Adrenal gland (tissue), 5 donors: Measurements from ENCODE around the gene EEF1AKMT1.

Experiments used
- CTCF ChIP-seq, 6 experiments: fragments of 450-650 bp in 4 of 6; fragments of 200-600 bp in 2 of 6; sonication (generic) in 1 of 6; IDR thresholded peaks; 1 replicate in 5 of 6; 2 replicates in 1 of 6; pipeline versions ENCODE4 v1.5.1 to v1.8.0; 2016 to 2021; ENCODE audit warnings: antibody characterized with exemption in 6 of 6, mild to moderate bottlenecking in 2 of 6, moderate library complexity in 1 of 6
- POLR2A ChIP-seq, 2 donors: fragments of 450-650 bp; IDR thresholded peaks; one replicate each; pipeline ENCODE4 v1.6.1; 2017; ENCODE audit warnings: antibody characterized with exemption in 2 of 2, mild to moderate bottlenecking in 2 of 2, moderate library complexity in 1 of 2
- donor health status: DM: no; HTN: no; CAD: no.

DNA sequence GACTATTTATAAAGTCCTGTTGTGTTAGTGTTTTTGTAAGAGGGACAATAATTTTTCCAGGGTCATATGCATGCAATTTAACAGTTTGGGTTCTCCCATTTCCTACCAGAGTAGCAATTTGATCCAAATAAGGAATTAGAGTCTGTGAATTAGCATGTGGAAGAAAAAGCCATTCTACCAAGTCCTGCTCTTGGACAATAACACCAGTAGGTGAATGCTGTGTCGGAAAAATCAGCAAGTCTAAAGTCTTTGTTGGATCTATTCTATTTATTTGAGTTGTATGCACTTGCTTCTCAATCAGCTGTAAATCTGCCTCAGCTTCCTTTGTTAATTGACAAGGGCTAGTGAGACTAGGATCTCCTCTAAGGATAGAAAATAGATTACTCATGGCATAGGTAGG, 91.7 kb downstream of the EEF1AKMT1 start:
- TF ChIP-seq CTCF (IDR thresholded peaks at IDR 0.05): no peak
- TF ChIP-seq POLR2A (IDR thresholded peaks at IDR 0.05): no peak
